Measurements from ENCODE around the gene IL32. TPM values are rescaled to one million over a fixed set of nuclear protein-coding genes. Genes with fewer than 3 reads are reported as not detected.

Gene IL32
- total and polyA plus RNA-seq, 4 donors, result 83.7 to 275 (median 200) TPM

DNA sequence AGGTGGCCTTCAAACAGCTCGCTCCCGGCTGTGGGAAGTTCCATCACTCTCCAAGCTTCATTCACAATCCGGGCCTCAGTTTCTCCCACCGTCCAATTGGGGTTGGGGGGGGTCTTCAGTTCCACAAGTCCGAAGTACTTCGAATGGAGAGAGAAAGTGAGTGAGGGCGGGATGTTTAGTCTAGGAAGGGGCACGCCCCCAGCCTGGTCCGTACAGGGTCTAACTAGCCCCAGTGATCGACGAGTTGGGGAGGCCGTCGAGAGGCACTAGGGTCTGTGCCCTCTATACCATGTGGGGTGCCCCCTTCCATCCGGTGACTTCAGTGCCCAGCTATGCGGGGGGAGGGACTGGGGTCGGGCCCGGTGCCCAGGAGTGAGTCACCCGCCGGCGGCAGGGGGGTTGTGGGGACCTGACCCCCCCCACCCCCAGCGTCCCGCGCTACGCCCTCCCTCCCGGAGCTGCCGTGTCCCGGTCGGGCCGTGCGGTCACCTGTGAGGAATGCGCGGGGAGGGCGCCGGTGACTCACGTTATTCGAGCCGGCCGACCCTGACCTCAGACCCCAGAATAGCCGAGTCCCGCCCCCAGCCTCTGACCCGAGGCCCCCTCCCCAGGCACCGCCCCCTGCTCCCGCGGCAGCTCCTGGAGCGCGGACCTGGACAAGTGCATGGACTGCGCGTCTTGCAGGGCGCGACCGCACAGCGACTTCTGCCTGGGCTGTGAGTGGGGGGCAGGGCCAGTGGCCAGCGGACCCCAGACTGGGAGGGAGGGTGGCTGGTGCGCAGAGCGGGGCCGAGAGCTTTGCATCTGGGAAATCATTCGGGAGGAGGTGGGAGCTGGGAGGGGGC, 44.6 kb upstream of the IL32 start:
- ATAC-seq (ENCODE audit: insufficient read depth, low FRiP score), result peak; percentile 46
- Histone ChIP-seq H3K27ac (ENCODE audit: low read depth in 1 of 2, low read length in 1 of 2) (peak overlapping the region; percentile 96 to 99), H3K9ac (ENCODE audit: insufficient read depth in 1 of 2, low read length in 2 of 2) (peak overlapping the region; percentile 42 to 55), H3K4me1 (ENCODE audit: control insufficient read depth in 5 of 5, insufficient read depth in 5 of 5, low read length in 5 of 5) (peaks cover 0 to 39% (median 26%) of the 10 kb centered on the region in 5 donors), H3K9me3 (ENCODE audit: control insufficient read depth in 4 of 4, insufficient read depth in 3 of 4, low read length in 3 of 4) (no peaks in the 10 kb centered on the region), H3K4me3 (peak overlapping the region; percentile 75), H3K27me3 (ENCODE audit: control insufficient read depth in 3 of 3, insufficient read depth in 3 of 3, low read length in 2 of 3) (peaks cover 0 to 13% (median 9%) of the 10 kb centered on the region in 3 donors), H3K36me3 (ENCODE audit: control insufficient read depth in 4 of 4, insufficient read depth in 4 of 4, low read length in 4 of 4) (peaks cover 0 to 5% (median 2%) of the 10 kb centered on the region in 4 donors)
- peak; percentile 52 to 77 (median 61) for DNase-seq
- TF ChIP-seq, protein P1, sequence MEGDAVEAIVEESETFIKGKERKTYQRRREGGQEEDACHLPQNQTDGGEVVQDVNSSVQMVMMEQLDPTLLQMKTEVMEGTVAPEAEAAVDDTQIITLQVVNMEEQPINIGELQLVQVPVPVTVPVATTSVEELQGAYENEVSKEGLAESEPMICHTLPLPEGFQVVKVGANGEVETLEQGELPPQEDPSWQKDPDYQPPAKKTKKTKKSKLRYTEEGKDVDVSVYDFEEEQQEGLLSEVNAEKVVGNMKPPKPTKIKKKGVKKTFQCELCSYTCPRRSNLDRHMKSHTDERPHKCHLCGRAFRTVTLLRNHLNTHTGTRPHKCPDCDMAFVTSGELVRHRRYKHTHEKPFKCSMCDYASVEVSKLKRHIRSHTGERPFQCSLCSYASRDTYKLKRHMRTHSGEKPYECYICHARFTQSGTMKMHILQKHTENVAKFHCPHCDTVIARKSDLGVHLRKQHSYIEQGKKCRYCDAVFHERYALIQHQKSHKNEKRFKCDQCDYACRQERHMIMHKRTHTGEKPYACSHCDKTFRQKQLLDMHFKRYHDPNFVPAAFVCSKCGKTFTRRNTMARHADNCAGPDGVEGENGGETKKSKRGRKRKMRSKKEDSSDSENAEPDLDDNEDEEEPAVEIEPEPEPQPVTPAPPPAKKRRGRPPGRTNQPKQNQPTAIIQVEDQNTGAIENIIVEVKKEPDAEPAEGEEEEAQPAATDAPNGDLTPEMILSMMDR (IDR thresholded peaks at IDR 0.05; ENCODE audit: control extremely low read depth, extremely low read depth), result no peak
- 0 to 1% methylated on average over 43 to 57 of the region's 57 CpGs for WGBS, 2 donors

DNA sequence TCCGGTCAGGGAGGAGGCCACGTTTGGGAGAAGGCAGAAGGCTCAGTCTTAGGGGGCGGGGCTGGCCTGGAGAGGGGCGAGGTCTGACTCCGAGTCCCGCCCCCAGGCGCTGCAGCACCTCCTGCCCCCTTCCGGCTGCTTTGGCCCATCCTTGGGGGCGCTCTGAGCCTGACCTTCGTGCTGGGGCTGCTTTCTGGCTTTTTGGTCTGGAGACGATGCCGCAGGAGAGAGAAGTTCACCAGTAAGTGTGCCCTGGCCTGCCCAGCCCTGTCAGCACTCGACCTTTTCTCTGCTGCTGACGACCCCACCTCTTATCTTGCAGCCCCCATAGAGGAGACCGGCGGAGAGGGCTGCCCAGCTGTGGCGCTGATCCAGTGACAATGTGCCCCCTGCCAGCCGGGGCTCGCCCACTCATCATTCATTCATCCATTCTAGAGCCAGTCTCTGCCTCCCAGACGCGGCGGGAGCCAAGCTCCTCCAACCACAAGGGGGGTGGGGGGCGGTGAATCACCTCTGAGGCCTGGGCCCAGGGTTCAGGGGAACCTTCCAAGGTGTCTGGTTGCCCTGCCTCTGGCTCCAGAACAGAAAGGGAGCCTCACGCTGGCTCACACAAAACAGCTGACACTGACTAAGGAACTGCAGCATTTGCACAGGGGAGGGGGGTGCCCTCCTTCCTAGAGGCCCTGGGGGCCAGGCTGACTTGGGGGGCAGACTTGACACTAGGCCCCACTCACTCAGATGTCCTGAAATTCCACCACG, 43.8 kb upstream of the IL32 start:
- WGBS, 2 donors, result 17 to 19% methylated on average over 22 to 25 of the region's 25 CpGs
- peak; percentile 45 for ATAC-seq (ENCODE audit: insufficient read depth, low FRiP score)
- Histone ChIP-seq H3K36me3 (ENCODE audit: control insufficient read depth in 4 of 4, insufficient read depth in 4 of 4, low read length in 4 of 4) (peaks cover 0 to 13% (median 6%) of the 10 kb centered on the region in 4 donors), H3K9me3 (ENCODE audit: control insufficient read depth in 4 of 4, insufficient read depth in 3 of 4, low read length in 3 of 4) (no peaks in the 10 kb centered on the region), H3K9ac (ENCODE audit: insufficient read depth in 1 of 2, low read length in 2 of 2) (peak overlapping the region in 1 of 2 donors; percentile 55), H3K27me3 (ENCODE audit: control insufficient read depth in 3 of 3, insufficient read depth in 3 of 3, low read length in 2 of 3) (peaks cover 0 to 10% (median 9%) of the 10 kb centered on the region in 3 donors), H3K27ac (ENCODE audit: low read depth in 1 of 2, low read length in 1 of 2) (peak overlapping the region; percentile 96), H3K4me1 (ENCODE audit: control insufficient read depth in 5 of 5, insufficient read depth in 5 of 5, low read length in 5 of 5) (peaks cover 0 to 39% (median 26%) of the 10 kb centered on the region in 5 donors), H3K4me3 (peak overlapping the region; percentile 75)
- DNase-seq, result peak; percentile 59 to 67 (median 63)
- TF ChIP-seq, protein P1 (IDR thresholded peaks at IDR 0.05; ENCODE audit: control extremely low read depth, extremely low read depth), result no peak

DNA sequence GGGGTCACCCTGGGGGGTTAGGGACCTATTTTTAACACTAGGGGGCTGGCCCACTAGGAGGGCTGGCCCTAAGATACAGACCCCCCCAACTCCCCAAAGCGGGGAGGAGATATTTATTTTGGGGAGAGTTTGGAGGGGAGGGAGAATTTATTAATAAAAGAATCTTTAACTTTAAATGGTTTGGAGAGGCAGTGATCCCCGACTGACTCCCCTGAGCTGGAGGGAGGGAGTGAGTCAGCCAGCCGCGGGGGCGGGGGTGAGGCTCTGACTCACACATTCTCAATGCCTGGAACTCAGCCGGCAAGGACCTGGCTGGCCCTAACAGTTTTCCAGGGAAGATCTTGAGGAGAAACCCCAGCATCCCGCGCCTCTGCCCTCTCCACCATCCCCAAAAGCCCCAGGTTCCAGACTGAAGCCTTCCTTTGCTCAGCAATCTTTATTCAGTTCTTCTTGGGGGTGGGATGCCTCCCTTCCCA, 43.2 kb upstream of the IL32 start:
- ATAC-seq (ENCODE audit: insufficient read depth, low FRiP score) (peak; percentile 9), DNase-seq (peak; percentile 82 to 85 (median 83))
- WGBS, 2 donors, result 17 to 31% methylated on average over 8 of the region's 8 CpGs
- Histone ChIP-seq H3K27me3 (ENCODE audit: control insufficient read depth in 3 of 3, insufficient read depth in 3 of 3, low read length in 2 of 3) (peaks cover 0 to 10% (median 6%) of the 10 kb centered on the region in 3 donors), H3K4me3 (no peak overlapping the region), H3K9me3 (ENCODE audit: control insufficient read depth in 4 of 4, insufficient read depth in 3 of 4, low read length in 3 of 4) (no peaks in the 10 kb centered on the region), H3K27ac (ENCODE audit: low read depth in 1 of 2, low read length in 1 of 2) (peak overlapping the region; percentile 96), H3K36me3 (ENCODE audit: control insufficient read depth in 4 of 4, insufficient read depth in 4 of 4, low read length in 4 of 4) (peaks cover 0 to 19% (median 7%) of the 10 kb centered on the region in 4 donors), H3K4me1 (ENCODE audit: control insufficient read depth in 5 of 5, insufficient read depth in 5 of 5, low read length in 5 of 5) (peaks cover 0 to 39% (median 26%) of the 10 kb centered on the region in 5 donors), H3K9ac (ENCODE audit: insufficient read depth in 1 of 2, low read length in 2 of 2) (no peak overlapping the region)
- TF ChIP-seq, protein P1 (IDR thresholded peaks at IDR 0.05; ENCODE audit: control extremely low read depth, extremely low read depth), result no peak
